Spleen (tissue), 7 donors: ENCODE data around the gene GRK4.

Experiments
- POLR2AphosphoS5 ChIP-seq, 3 donors: sonication (generic); formaldehyde crosslinking; IDR thresholded peaks; one replicate each; pipeline ENCODE4 v1.5.1; 2017; ENCODE audit warnings: antibody characterized with exemption in 3 of 3
- TF ChIP-seq, protein P1 (sequence below), 11 experiments: fragments of 200-600 bp in 7 of 11; fragments of 450-650 bp in 4 of 11; sonication (generic) in 4 of 11; IDR thresholded peaks in 8 of 11; conservative IDR thresholded peaks in 3 of 11; 1 replicate in 7 of 11; 2 replicates in 4 of 11; pipeline versions ENCODE4 v1.4.0 to v1.8.0; 2016 to 2021; ENCODE audit warnings: antibody characterized with exemption in 11 of 11, inconsistent platforms in 4 of 11, mild to moderate bottlenecking in 1 of 11
- donor health status: DM: no; HTN: no; CAD: no; lungs with moderate emphysema.
- donor health status: DM: no; HTN: no; CAD: no.
- donor health status: DM: no; HTN: no; CAD: no.

DNA sequence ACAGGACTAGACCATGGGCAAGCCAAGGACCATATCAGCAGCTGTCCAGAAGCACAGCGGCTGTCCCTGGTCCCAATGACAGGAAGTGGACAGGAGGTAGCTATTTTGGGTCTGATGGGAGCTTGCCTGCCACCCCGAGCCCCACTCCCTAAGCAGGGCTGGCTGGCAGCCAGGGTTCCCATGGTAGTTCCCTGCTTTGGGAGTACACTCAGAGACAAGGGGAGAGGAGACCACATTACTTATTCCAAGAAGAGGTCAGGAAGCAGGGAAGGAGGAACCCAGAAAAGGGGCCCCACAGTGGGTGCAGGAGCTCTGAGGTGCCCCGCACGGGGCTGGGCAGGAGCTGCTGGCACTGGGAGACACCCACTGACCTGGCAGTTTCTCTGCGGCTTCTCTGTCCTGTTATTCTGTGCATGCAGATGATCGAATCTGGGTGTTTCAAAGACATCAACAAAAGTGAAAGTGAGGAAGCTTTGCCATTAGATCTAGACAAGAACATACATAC, 74.6 kb downstream of the GRK4 start:
- TF ChIP-seq, protein P1, sequence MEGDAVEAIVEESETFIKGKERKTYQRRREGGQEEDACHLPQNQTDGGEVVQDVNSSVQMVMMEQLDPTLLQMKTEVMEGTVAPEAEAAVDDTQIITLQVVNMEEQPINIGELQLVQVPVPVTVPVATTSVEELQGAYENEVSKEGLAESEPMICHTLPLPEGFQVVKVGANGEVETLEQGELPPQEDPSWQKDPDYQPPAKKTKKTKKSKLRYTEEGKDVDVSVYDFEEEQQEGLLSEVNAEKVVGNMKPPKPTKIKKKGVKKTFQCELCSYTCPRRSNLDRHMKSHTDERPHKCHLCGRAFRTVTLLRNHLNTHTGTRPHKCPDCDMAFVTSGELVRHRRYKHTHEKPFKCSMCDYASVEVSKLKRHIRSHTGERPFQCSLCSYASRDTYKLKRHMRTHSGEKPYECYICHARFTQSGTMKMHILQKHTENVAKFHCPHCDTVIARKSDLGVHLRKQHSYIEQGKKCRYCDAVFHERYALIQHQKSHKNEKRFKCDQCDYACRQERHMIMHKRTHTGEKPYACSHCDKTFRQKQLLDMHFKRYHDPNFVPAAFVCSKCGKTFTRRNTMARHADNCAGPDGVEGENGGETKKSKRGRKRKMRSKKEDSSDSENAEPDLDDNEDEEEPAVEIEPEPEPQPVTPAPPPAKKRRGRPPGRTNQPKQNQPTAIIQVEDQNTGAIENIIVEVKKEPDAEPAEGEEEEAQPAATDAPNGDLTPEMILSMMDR (IDR thresholded peaks at IDR 0.05 in 8 of 11, conservative IDR thresholded peaks at IDR 0.05 in 3 of 11): no peak
- TF ChIP-seq POLR2AphosphoS5 (IDR thresholded peaks at IDR 0.05): peak in 1 of 3 donors; percentile 33
